Measurements from ENCODE around the gene CDRT15. TPM values are rescaled to one million over a fixed set of nuclear protein-coding genes. Genes with fewer than 3 reads are reported as not detected.

Gene CDRT15
- total RNA-seq, 1 donor, result not detected

DNA sequence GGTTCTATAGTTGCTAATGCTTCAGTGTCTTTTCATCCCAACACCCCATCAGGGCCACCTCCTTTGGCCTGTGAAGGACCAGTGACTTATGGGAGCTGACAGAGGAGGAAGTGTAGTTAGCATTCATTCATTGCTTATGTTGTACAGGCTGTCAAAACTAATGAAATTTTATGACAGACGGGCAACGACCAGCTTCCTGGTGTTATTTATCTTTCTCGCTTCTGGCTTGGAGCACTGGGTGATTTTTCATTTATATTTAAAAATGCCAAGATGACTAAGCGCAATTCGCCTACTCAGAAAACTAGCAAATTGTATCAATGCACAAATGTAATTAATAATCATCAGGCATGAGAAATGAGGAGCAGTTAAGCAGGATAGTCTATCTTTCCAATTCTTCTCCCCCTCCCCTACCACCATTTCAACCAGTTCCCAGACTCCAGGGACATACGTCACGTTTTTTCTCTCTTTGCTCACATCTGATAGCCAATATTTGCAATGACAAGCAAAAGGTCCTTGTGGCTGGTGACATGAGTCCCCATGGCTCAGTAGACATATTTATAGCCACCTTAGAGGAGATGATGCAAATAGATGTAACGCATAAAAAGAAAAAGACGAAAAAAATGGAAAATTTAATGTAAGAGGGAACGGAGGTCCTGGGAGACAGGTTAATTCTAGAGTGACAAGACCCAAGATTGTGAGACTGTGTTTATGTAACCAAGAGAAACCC is 11.2 kb downstream of the CDRT15 start:
- H3K4me3 ChIP-seq (ENCODE audit: low read depth, low read length), result no peak overlapping the region
- DNase-seq (ENCODE audit: low read depth), result no peak
- TF ChIP-seq, protein P1, sequence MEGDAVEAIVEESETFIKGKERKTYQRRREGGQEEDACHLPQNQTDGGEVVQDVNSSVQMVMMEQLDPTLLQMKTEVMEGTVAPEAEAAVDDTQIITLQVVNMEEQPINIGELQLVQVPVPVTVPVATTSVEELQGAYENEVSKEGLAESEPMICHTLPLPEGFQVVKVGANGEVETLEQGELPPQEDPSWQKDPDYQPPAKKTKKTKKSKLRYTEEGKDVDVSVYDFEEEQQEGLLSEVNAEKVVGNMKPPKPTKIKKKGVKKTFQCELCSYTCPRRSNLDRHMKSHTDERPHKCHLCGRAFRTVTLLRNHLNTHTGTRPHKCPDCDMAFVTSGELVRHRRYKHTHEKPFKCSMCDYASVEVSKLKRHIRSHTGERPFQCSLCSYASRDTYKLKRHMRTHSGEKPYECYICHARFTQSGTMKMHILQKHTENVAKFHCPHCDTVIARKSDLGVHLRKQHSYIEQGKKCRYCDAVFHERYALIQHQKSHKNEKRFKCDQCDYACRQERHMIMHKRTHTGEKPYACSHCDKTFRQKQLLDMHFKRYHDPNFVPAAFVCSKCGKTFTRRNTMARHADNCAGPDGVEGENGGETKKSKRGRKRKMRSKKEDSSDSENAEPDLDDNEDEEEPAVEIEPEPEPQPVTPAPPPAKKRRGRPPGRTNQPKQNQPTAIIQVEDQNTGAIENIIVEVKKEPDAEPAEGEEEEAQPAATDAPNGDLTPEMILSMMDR (IDR thresholded peaks at IDR 0.05; ENCODE audit: insufficient read depth, low read length), result no peak

DNA sequence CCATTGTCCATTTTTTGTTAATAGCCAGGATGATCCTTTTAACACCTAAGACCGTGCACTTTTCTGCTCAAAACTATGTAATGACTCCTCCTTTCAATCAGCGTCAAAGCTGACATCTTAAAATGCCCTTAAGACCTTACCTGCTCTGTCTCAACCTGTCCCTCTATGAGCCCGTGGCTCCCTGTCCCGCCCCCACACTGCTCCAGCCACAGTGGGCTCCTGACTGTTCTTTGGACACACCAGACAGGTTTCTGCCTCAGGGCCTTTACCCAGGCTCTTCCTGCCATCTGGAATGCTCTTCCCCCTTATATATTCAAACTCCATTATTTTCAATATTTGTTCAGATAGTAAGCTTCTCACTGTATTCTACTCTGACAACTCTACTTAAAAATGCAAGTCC is 14.1 kb downstream of the CDRT15 start:
- DNase-seq (ENCODE audit: low read depth), result no peak
- TF ChIP-seq, protein P1 (IDR thresholded peaks at IDR 0.05; ENCODE audit: insufficient read depth, low read length), result no peak
- H3K4me3 ChIP-seq (ENCODE audit: low read depth, low read length), result no peak overlapping the region

DNA sequence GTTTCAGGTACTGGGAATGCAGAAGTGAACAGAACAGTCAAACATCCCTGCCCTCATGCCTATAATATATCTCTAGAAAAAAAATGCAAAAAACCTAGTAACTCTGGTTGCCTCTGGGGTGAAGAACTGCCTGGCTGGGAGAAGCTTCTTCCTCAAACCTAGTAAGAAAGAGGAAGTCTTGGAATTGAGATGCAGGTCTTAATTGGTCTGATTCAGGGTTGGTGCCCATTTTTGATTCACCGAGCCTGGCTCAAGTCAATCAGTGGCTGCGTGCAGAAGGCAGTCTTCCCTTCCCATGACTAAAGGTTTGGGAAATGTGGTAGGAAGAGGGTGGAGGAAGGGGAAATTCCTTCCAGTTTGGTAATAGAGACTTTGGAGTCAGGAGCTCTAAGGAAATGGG is 22.4 kb downstream of the CDRT15 start:
- peak; percentile 15 for DNase-seq (ENCODE audit: low read depth)
- H3K4me3 ChIP-seq (ENCODE audit: low read depth, low read length), result no peak overlapping the region
- TF ChIP-seq, protein P1 (IDR thresholded peaks at IDR 0.05; ENCODE audit: insufficient read depth, low read length), result no peak

GRCh38 chr17:14212401-14212800 is 24.3 kb downstream of the CDRT15 start:
- DNase-seq (ENCODE audit: low read depth), result no peak
- H3K4me3 ChIP-seq (ENCODE audit: low read depth, low read length), result no peak overlapping the region
- TF ChIP-seq, protein P1 (IDR thresholded peaks at IDR 0.05; ENCODE audit: insufficient read depth, low read length), result no peak

GRCh38 chr17:14211801-14212200 is 24.9 kb downstream of the CDRT15 start:
- TF ChIP-seq, protein P1 (IDR thresholded peaks at IDR 0.05; ENCODE audit: insufficient read depth, low read length), result peak; percentile 45
- DNase-seq (ENCODE audit: low read depth), result no peak
- H3K4me3 ChIP-seq (ENCODE audit: low read depth, low read length), result no peak overlapping the region

DNA sequence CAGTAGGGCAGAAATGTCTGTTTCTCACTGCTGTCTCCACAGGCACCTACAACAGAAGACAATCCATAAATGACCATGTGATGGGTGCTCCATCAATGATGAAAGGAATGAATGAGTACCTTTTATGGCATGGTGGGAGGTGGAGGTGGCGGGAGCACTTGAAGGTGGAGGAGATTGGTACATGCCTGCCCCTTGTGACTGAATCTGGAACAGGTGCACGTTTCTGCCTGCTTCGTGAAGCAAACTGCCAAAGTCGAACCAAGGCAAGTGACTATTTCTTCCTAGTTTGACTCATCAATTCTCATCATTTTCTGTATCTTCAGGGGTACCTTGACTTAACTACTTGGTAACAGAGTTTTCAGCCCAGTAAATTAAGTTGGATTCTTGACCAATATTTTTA is 25.4 kb downstream of the CDRT15 start:
- no peak overlapping the region for H3K4me3 ChIP-seq (ENCODE audit: low read depth, low read length)
- no peak for DNase-seq (ENCODE audit: low read depth)
- TF ChIP-seq, protein P1 (IDR thresholded peaks at IDR 0.05; ENCODE audit: insufficient read depth, low read length), result no peak

- TF ChIP-seq, protein P1 (IDR thresholded peaks at IDR 0.05; ENCODE audit: insufficient read depth, low read length), result no peak
- DNase-seq (ENCODE audit: low read depth), result no peak
- H3K4me3 ChIP-seq (ENCODE audit: low read depth, low read length), result no peak overlapping the region
Observed at GRCh38 chr17:14209215-14209614, 27.4 kb downstream of the CDRT15 start.
